HCT116 (cell line): ENCODE data around the gene WNT11. TPM values are rescaled to one million over a fixed set of nuclear protein-coding genes. Genes with fewer than 3 reads are reported as not detected.

ENCODE experiments used
- ATAC-seq: fragments of 200-7000 bp; cut with Tn5 transposase; 2 replicates; pipeline ENCODE4 v1.9.1; 2020; ENCODE audit warnings: mild to moderate bottlenecking, moderate library complexity
- BruUV-seq: library from RNA; stranded (reverse); fragments of 400-500 nt; replicated peaks from 2 replicates; lab custom pipeline; 2021; lab: Mats Ljungman, UMichigan
- CTCF ChIA-PET: fragments of 300-600 bp; sonication (Branson Sonifier 250); formaldehyde crosslinking; loops from one replicate; lab custom pipeline; 2021; ENCODE audit warnings: antibody characterized with exemption; lab: Charles Lee
- POLR2A ChIA-PET: fragments of 300-600, 350-600 bp; sonication (Branson Sonifier 250); formaldehyde crosslinking; loops from one replicate; lab custom pipeline; 2021; ENCODE audit warnings: antibody characterized with exemption; lab: Charles Lee
- RAD21 ChIA-PET, 2 experiments: fragments of 300-600 bp; sonication (Branson Sonifier 250); formaldehyde crosslinking; loops; one replicate each; lab custom pipeline; 2023; ENCODE audit warnings: low total read pairs in 2 of 2; ENCODE audit not compliant: uncharacterized antibody in 2 of 2, unreplicated experiment in 2 of 2, low non-redundant PET in 1 of 2; lab: Charles Lee
- DNase-seq: peaks from one replicate; pipeline ENCODE4 v3.0.0-alpha.2; 2010; ENCODE audit warnings: low read depth, low spot score
- H2AFZ ChIP-seq: fragments of 200-600 bp; shearing (Covaris generic), sonication (generic); 2 replicates; pipeline ENCODE4 v1.6.1; 2017; ENCODE audit warnings: low read depth, mixed run types, mixed read lengths, antibody characterized with exemption, low read length; ENCODE audit not compliant: poor library complexity, severe bottlenecking
- H3K27ac ChIP-seq: 2 replicates; pipeline ENCODE4 v1.5.1; 2012; ENCODE audit warnings: low read depth, low read length
- H3K27me3 ChIP-seq: fragments of 200-600 bp; sonication (generic); 2 replicates; pipeline ENCODE4 v1.6.1; 2016; ENCODE audit warnings: mixed run types, low read length, mixed read lengths; ENCODE audit not compliant: insufficient read depth
- H3K36me3 ChIP-seq, 2 experiments: fragments of 200-500 bp in 1 of 2; fragments of 200-600 bp in 1 of 2; sonication (Bioruptor generic) in 1 of 2; sonication (generic) in 1 of 2; 2 replicates each; pipeline versions ENCODE4 v1.5.1 to v1.6.1; 2014 to 2016; ENCODE audit warnings: low read length in 2 of 2, inconsistent platforms in 1 of 2, mixed read lengths in 1 of 2, mixed run types in 1 of 2; ENCODE audit not compliant: insufficient read depth in 2 of 2, control insufficient read depth in 1 of 2
- H3K4me1 ChIP-seq, 2 experiments: fragments of 200-600 bp in 1 of 2; sonication (generic) in 1 of 2; 2 replicates each; pipeline versions ENCODE4 v1.5.1 to v1.6.1; 2012 to 2017; ENCODE audit warnings: low read length in 2 of 2, inconsistent platforms in 1 of 2, mild to moderate bottlenecking in 1 of 2, mixed read lengths in 1 of 2, mixed run types in 1 of 2, moderate library complexity in 1 of 2; ENCODE audit not compliant: insufficient read depth in 2 of 2, control insufficient read depth in 1 of 2
- H3K4me2 ChIP-seq: fragments of 200-600 bp; sonication (generic); 2 replicates; pipeline ENCODE4 v1.6.1; 2017; ENCODE audit warnings: mixed run types, low read length, mixed read lengths
- H3K4me3 ChIP-seq, 2 experiments: fragments of 200-600 bp in 1 of 2; sonication (generic) in 1 of 2; replicated peaks in 1 of 2; 2 replicates each; pipeline ENCODE4 v1.5.1; 2011 to 2016; ENCODE audit warnings: low read length in 2 of 2, control low read depth in 1 of 2, low read depth in 1 of 2, mild to moderate bottlenecking in 1 of 2, mixed read lengths in 1 of 2, mixed run types in 1 of 2
- H3K79me2 ChIP-seq: fragments of 200-600 bp; sonication (generic); 2 replicates; pipeline ENCODE4 v1.6.1; 2017; ENCODE audit warnings: mild to moderate bottlenecking, mixed run types, low read length, moderate library complexity, mixed read lengths; ENCODE audit not compliant: insufficient read depth
- H3K9ac ChIP-seq: fragments of 200-600 bp; sonication (generic); 2 replicates; pipeline ENCODE4 v1.6.1; 2016; ENCODE audit warnings: low read length, mixed read lengths
- H3K9me2 ChIP-seq: fragments of 200-600 bp; sonication (generic), shearing (Covaris generic); 2 replicates; pipeline ENCODE4 v1.6.1; 2017; ENCODE audit warnings: mixed run types, mild to moderate bottlenecking, moderate library complexity; ENCODE audit not compliant: insufficient read depth
- H3K9me3 ChIP-seq, 2 experiments: fragments of 200-500 bp in 1 of 2; fragments of 200-600 bp in 1 of 2; sonication (Bioruptor generic) in 1 of 2; sonication (generic) in 1 of 2; 2 replicates each; pipeline ENCODE4 v1.6.1; 2014 to 2017; ENCODE audit warnings: low read length in 2 of 2, mixed read lengths in 2 of 2, inconsistent platforms in 1 of 2, low read depth in 1 of 2, mild to moderate bottlenecking in 1 of 2, mixed run types in 1 of 2, moderate library complexity in 1 of 2; ENCODE audit not compliant: control insufficient read depth in 1 of 2, insufficient read depth in 1 of 2
- H4K20me1 ChIP-seq: fragments of 200-600 bp; sonication (generic), shearing (Covaris generic); 2 replicates; pipeline ENCODE4 v1.6.1; 2017; ENCODE audit warnings: mixed run types, mild to moderate bottlenecking, moderate library complexity; ENCODE audit not compliant: insufficient read depth
- EZH2 ChIP-seq: fragments of 200-600 bp; sonication (generic); IDR thresholded peaks from 2 replicates; pipeline ENCODE4 v1.6.1; 2017; ENCODE audit warnings: antibody characterized with exemption, mixed run types
- SRF ChIP-seq: IDR thresholded peaks from 2 replicates; pipeline ENCODE4 v1.6.1; 2012; ENCODE audit warnings: low read depth
- ZFX ChIP-seq: fragments of 450-650 bp; IDR thresholded peaks from 2 replicates; pipeline ENCODE4 v1.6.1; 2017
- intact Hi-C: fragments of 100-400 bp; cut with micrococcal nuclease; formaldehyde crosslinking; loops from 2 replicates; pipeline ENCODE4 v1.10.0; 2022
- total RNA-seq: library from RNA; stranded (reverse); gene quantifications from one replicate; pipeline ENCODE4 v1.2.1, GENCODE V29; 2021; ENCODE audit not compliant: unreplicated experiment
- TF ChIP-seq, protein P1 (sequence below): IDR thresholded peaks from 2 replicates; pipeline ENCODE4 v1.6.1; 2011; ENCODE audit warnings: mild to moderate bottlenecking, low read length, moderate library complexity; ENCODE audit not compliant: insufficient replicate concordance; ENCODE audit errors: extremely low read depth

The WNT11 gene
- total RNA-seq, 1 experiment from 2014 or later = 1.9 TPM

DNA sequence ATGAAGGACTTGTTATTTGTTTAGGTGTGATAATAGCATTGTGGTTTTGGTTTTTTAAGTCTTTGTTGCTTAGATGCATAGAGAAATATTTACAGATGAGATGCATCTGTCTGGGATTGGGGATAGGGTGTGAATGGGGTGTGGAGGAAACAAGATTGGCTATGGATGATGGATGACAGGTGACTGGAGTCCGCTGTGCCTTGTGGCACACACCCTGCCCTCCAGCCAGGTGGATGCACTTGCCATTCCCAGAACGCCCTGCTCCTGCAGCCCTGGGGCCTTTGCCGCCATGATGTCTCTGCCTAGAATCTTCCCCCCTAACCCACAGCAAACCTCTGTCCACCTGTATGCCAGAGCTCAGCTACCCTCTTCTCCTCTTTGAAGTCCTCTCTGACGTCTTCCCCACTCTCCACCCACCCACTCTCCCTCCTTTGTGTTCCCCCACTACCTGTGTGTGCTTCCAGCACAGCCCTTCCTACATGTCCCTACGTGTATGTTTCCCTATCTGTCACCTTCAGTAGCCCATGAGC lies 54.7 kb downstream of the WNT11 start:
- Histone ChIP-seq H3K4me1 (peaks cover 0 to 8% of the 10 kb centered on the region in 2 experiments; a peak in 2 of 4 replicates), H3K4me2 (peak overlapping the region; percentile 54), H3K9ac (peak overlapping the region; percentile 13; the same call in 1 of the 2 replicates), H3K9me2 (no peaks in the 10 kb centered on the region), H3K27ac (no peak overlapping the region), H3K9me3 (no peaks in the 10 kb centered on the region), H3K79me2 (no peaks in the 10 kb centered on the region), H3K4me3 (no peak overlapping the region), H2AFZ (peak overlapping the region; percentile 99), H3K27me3 (no peaks in the 10 kb centered on the region), H3K36me3 (no peaks in the 10 kb centered on the region), H4K20me1 (no peaks in the 10 kb centered on the region)
- intact Hi-C loops = loop anchor here (1.0 to 2.0 kb wide), 3 partner anchors 255 to 428 kb away; no protein-coding TSS in a partner anchor
- no TSS peak for BruUV-seq
- TF ChIP-seq EZH2 (no peak), ZFX (no peak)
- TF ChIP-seq, protein P1, sequence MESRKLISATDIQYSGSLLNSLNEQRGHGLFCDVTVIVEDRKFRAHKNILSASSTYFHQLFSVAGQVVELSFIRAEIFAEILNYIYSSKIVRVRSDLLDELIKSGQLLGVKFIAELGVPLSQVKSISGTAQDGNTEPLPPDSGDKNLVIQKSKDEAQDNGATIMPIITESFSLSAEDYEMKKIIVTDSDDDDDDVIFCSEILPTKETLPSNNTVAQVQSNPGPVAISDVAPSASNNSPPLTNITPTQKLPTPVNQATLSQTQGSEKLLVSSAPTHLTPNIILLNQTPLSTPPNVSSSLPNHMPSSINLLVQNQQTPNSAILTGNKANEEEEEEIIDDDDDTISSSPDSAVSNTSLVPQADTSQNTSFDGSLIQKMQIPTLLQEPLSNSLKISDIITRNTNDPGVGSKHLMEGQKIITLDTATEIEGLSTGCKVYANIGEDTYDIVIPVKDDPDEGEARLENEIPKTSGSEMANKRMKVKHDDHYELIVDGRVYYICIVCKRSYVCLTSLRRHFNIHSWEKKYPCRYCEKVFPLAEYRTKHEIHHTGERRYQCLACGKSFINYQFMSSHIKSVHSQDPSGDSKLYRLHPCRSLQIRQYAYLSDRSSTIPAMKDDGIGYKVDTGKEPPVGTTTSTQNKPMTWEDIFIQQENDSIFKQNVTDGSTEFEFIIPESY = no peak
- peak; percentile 57 for ATAC-seq
- DNase-seq = no peak
- CTCF ChIA-PET = interaction anchor here (0.8 to 1.9 kb wide), 20 partner anchors 9 to 585 kb away, joined by 3 to 37 read pairs (median 4); no protein-coding TSS in a partner anchor
- POLR2A ChIA-PET = no interaction called here
- RAD21 ChIA-PET = interaction anchor here (1.0 to 1.4 kb wide), 2 partner anchors 255 kb away, joined by 5 to 7 read pairs; no protein-coding TSS in a partner anchor

GRCh38 chr11:76150141-76150540 lies 56.2 kb downstream of the WNT11 start:
- no peaks in the 10 kb centered on the region for H3K36me3 ChIP-seq
- H2AFZ ChIP-seq = no peak overlapping the region
- CTCF ChIA-PET = interaction anchor here (0.7 to 1.1 kb wide), 2 partner anchors 252 to 253 kb away, joined by 3 read pairs; no protein-coding TSS in a partner anchor
- POLR2A ChIA-PET = no interaction called here
- H3K27ac ChIP-seq = no peak overlapping the region
- H3K27me3 ChIP-seq = no peaks in the 10 kb centered on the region
- H3K79me2 ChIP-seq = no peaks in the 10 kb centered on the region
- BruUV-seq = no TSS peak
- DNase-seq (no peak), ATAC-seq (no peak)
- RAD21 ChIA-PET = no interaction called here
- no peaks in the 10 kb centered on the region for H4K20me1 ChIP-seq
- no peaks in the 10 kb centered on the region for H3K9me2 ChIP-seq
- no peak overlapping the region for H3K4me3 ChIP-seq
- H3K9me3 ChIP-seq = no peaks in the 10 kb centered on the region
- H3K4me2 ChIP-seq = no peak overlapping the region
- H3K9ac ChIP-seq = no peak overlapping the region
- TF ChIP-seq SRF (no peak), EZH2 (no peak)
- intact Hi-C loops = no loop called here
- peaks cover 0 to 8% of the 10 kb centered on the region in 2 experiments; a peak in 2 of 4 replicates for H3K4me1 ChIP-seq
